ENCODE measurements around the gene MYO3B. TPM values are rescaled to one million over a fixed set of nuclear protein-coding genes. Genes with fewer than 3 reads are reported as not detected.

The MYO3B gene
- total RNA-seq, 1 experiment from 2014 or later, result 0.09 TPM

DNA sequence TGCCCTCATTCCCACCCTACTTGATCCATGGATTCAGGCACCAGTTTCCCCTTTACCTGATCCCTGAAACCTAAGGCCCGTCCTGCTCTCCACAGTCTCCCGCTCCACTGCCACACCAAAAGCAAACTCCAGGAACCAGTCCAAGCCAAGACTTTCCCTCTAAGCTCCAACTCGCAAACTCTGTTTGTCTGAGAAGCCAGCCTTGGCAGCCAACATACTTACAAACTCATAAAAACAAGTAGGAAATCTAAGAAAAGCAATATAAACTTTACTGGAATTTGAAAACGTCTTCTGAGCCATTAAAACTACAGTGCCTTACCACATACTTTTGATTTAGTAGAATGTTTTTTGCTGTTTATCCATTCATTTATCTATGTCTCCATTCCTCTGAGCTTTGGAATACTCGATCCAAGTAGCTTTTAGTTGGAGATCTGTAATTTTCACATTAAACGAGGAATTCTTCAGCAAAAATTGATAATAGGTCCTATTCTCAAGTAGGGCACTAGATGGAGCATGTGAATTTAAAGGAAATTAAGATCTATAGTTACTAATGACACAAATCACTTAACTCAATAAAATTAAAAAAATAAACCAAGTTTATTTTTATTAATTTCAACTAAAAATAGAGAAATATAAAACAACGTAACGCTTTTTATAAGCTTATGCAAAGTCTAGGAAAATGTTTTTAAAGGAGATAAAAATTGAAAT is 199.7 kb downstream of the MYO3B start:
- DNase-seq, result no peak
- Histone ChIP-seq H3K9me3 (no peaks in the 10 kb centered on the region), H3K36me3 (ENCODE audit: control insufficient read depth, insufficient read depth, low read length) (no peaks in the 10 kb centered on the region), H3K4me3 (ENCODE audit: low read depth, low read length) (no peak overlapping the region), H3K4me1 (no peaks in the 10 kb centered on the region), H3K27me3 (replicated peaks; ENCODE audit: control insufficient read depth, insufficient read depth, low read length) (no peaks in the 10 kb centered on the region)
- Mint-ChIP-seq H3K9me3 (ENCODE audit: unreplicated experiment) (no peaks in the 10 kb centered on the region), H3K27me3 (ENCODE audit: insufficient read depth, unreplicated experiment) (no peaks in the 10 kb centered on the region), H3K36me3 (ENCODE audit: insufficient read depth, unreplicated experiment) (no peaks in the 10 kb centered on the region), H3K4me3 (ENCODE audit: unreplicated experiment) (no peak overlapping the region), H3K27ac (ENCODE audit: unreplicated experiment) (no peak overlapping the region), H3K4me1 (ENCODE audit: low read depth, unreplicated experiment) (no peaks in the 10 kb centered on the region)
- TF ChIP-seq, protein P1, sequence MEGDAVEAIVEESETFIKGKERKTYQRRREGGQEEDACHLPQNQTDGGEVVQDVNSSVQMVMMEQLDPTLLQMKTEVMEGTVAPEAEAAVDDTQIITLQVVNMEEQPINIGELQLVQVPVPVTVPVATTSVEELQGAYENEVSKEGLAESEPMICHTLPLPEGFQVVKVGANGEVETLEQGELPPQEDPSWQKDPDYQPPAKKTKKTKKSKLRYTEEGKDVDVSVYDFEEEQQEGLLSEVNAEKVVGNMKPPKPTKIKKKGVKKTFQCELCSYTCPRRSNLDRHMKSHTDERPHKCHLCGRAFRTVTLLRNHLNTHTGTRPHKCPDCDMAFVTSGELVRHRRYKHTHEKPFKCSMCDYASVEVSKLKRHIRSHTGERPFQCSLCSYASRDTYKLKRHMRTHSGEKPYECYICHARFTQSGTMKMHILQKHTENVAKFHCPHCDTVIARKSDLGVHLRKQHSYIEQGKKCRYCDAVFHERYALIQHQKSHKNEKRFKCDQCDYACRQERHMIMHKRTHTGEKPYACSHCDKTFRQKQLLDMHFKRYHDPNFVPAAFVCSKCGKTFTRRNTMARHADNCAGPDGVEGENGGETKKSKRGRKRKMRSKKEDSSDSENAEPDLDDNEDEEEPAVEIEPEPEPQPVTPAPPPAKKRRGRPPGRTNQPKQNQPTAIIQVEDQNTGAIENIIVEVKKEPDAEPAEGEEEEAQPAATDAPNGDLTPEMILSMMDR (IDR thresholded peaks at IDR 0.05; ENCODE audit: insufficient read depth in 1 of 2, low read depth in 1 of 2, low read length in 1 of 2, severe bottlenecking in 1 of 2, unreplicated experiment in 1 of 2), result peak in 1 of 2 experiments; percentile 12
- POLR2A ChIA-PET, result no interaction called here
- CTCF ChIA-PET, result interaction anchor here (0.6 kb wide), 2 partner anchors 25 to 103 kb away, joined by 3 read pairs; no protein-coding TSS in a partner anchor
- intact Hi-C loops (cut with micrococcal nuclease; ENCODE audit: unreplicated experiment), result no loop called here
- BruUV-seq (replicated peaks), result no TSS peak

DNA sequence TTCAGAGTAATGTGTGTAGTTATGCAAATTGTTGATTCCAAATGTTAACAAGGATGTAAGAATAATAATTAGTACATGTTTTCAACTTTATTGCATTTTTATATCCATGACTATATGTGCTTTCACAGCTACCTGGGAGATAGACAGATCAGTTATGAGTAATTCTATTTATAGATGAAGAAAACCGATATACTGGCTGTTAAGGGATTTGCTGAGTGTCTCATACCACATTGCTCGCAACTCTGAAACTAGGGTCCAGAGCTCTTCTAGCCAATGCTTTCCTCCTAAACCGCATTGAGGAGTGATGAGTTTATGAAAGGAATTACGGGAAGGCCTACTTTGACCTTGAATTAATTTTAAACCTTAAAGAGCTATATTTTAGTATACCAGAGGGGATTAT is 202.3 kb downstream of the MYO3B start:
- Mint-ChIP-seq H3K27me3 (ENCODE audit: insufficient read depth, unreplicated experiment) (no peaks in the 10 kb centered on the region), H3K27ac (ENCODE audit: unreplicated experiment) (no peak overlapping the region), H3K9me3 (ENCODE audit: unreplicated experiment) (no peaks in the 10 kb centered on the region), H3K4me1 (ENCODE audit: low read depth, unreplicated experiment) (no peaks in the 10 kb centered on the region), H3K4me3 (ENCODE audit: unreplicated experiment) (no peak overlapping the region), H3K36me3 (ENCODE audit: insufficient read depth, unreplicated experiment) (no peaks in the 10 kb centered on the region)
- POLR2A ChIA-PET, result interaction anchor here (0.5 kb wide), 1 partner anchor 252 kb away, joined by 4 read pairs; no protein-coding TSS in a partner anchor
- no TSS peak for BruUV-seq (replicated peaks)
- H3K4me3 ChIP-seq (ENCODE audit: low read depth, low read length), result no peak overlapping the region
- H3K9me3 ChIP-seq, result no peaks in the 10 kb centered on the region
- TF ChIP-seq, protein P1 (IDR thresholded peaks at IDR 0.05; ENCODE audit: insufficient read depth in 1 of 2, low read depth in 1 of 2, low read length in 1 of 2, severe bottlenecking in 1 of 2, unreplicated experiment in 1 of 2), result no peak
- CTCF ChIA-PET, result interaction anchor here (0.7 to 2.0 kb wide), 2 partner anchors 56 to 435 kb away, joined by 3 to 6 read pairs; no protein-coding TSS in a partner anchor
- no peaks in the 10 kb centered on the region for H3K27me3 ChIP-seq (replicated peaks; ENCODE audit: control insufficient read depth, insufficient read depth, low read length)
- intact Hi-C loops (cut with micrococcal nuclease; ENCODE audit: unreplicated experiment), result no loop called here
- no peaks in the 10 kb centered on the region for H3K4me1 ChIP-seq
- no peaks in the 10 kb centered on the region for H3K36me3 ChIP-seq (ENCODE audit: control insufficient read depth, insufficient read depth, low read length)
- no peak for DNase-seq

DNA sequence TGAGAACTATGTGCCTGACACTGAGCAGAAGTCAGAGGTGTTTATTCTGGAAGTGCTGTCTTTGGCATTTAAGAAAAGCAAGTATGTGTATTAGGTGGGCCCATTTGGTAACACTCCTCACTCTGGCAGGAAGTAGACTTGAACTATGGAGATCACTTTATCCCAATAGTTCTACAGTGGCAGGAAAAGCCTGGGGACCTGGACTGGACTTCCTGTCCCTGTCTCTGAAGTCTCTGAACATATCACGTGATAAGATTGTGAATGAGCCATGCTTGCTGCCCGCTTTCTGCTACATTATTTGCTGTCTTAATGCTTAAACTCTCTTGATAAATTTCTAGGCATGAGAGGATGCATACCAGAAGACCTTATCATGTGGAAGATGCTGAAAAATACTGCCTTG is 203.7 kb downstream of the MYO3B start:
- BruUV-seq (replicated peaks), result no TSS peak
- TF ChIP-seq, protein P1 (IDR thresholded peaks at IDR 0.05; ENCODE audit: insufficient read depth in 1 of 2, low read depth in 1 of 2, low read length in 1 of 2, severe bottlenecking in 1 of 2, unreplicated experiment in 1 of 2), result no peak
- H3K4me1 Mint-ChIP-seq (ENCODE audit: low read depth, unreplicated experiment), result peaks cover 9% of the 10 kb centered on the region
- Histone ChIP-seq H3K4me1 (peaks cover 6% of the 10 kb centered on the region; the same call in 1 of the 2 replicates), H3K27me3 (replicated peaks; ENCODE audit: control insufficient read depth, insufficient read depth, low read length) (no peaks in the 10 kb centered on the region), H3K36me3 (ENCODE audit: control insufficient read depth, insufficient read depth, low read length) (no peaks in the 10 kb centered on the region), H3K4me3 (ENCODE audit: low read depth, low read length) (no peak overlapping the region), H3K9me3 (no peaks in the 10 kb centered on the region)
- H3K36me3 Mint-ChIP-seq (ENCODE audit: insufficient read depth, unreplicated experiment), result no peaks in the 10 kb centered on the region
- DNase-seq, result no peak
- H3K4me3 Mint-ChIP-seq (ENCODE audit: unreplicated experiment), result no peak overlapping the region
- H3K27ac Mint-ChIP-seq (ENCODE audit: unreplicated experiment), result no peak overlapping the region
- POLR2A ChIA-PET, result no interaction called here
- CTCF ChIA-PET, result no interaction called here
- H3K9me3 Mint-ChIP-seq (ENCODE audit: unreplicated experiment), result no peaks in the 10 kb centered on the region
- intact Hi-C loops (cut with micrococcal nuclease; ENCODE audit: unreplicated experiment), result no loop called here
- H3K27me3 Mint-ChIP-seq (ENCODE audit: insufficient read depth, unreplicated experiment), result no peaks in the 10 kb centered on the region

All from Caco-2 (cell line).